AG09309 (cell line): ENCODE results near the gene TMEM141.

Experiments
- DNase-seq: peaks from one replicate; pipeline ENCODE4 v3.0.0-alpha.2; 2010; ENCODE audit warnings: low read depth
- H3K4me3 ChIP-seq: 2 replicates; pipeline ENCODE4 v1.5.1; 2011; ENCODE audit warnings: mild to moderate bottlenecking, low read depth, low read length, moderate library complexity; ENCODE audit not compliant: control insufficient read depth
- CTCF ChIP-seq: IDR thresholded peaks from 2 replicates; pipeline ENCODE4 v1.5.1; 2011; ENCODE audit warnings: mild to moderate bottlenecking, low read depth, low read length, inconsistent platforms; ENCODE audit not compliant: insufficient read depth, control insufficient read depth; ENCODE audit errors: missing control alignments

TMEM141 gene

GRCh38 chr9:136745389-136746154, 45.6 kb upstream of the TMEM141 start:
- no peak overlapping the region for H3K4me3 ChIP-seq
- TF ChIP-seq CTCF: no peak
- DNase-seq: no peak

- H3K4me3 ChIP-seq: no peak overlapping the region
- TF ChIP-seq CTCF: no peak
- DNase-seq: no peak
Observed at GRCh38 chr9:136746155-136746490, 45.0 kb upstream of the TMEM141 start.

- no peak for DNase-seq
- TF ChIP-seq CTCF: no peak
- no peak overlapping the region for H3K4me3 ChIP-seq
Observed at GRCh38 chr9:136746621-136747020, 44.5 kb upstream of the TMEM141 start.

- no peak for TF ChIP-seq CTCF
- DNase-seq: no peak
- H3K4me3 ChIP-seq: no peak overlapping the region
Observed at GRCh38 chr9:136747161-136748060, 43.7 kb upstream of the TMEM141 start.

GRCh38 chr9:136748201-136748600, 42.9 kb upstream of the TMEM141 start, which contains the start of gene LCN6:
Gene LCN6, minus strand, starts transcription at chr9:136748525. Its CDS starts 42 bp downstream, at chr9:136748483.
- TF ChIP-seq CTCF: no peak
- DNase-seq: no peak
- H3K4me3 ChIP-seq: no peak within 1 kb of the TSS

GRCh38 chr9:136748666-136749611, 42.2 kb upstream of the TMEM141 start:
- TF ChIP-seq CTCF: no peak
- no peak overlapping the region for H3K4me3 ChIP-seq
- DNase-seq: no peak
